GM12865 (cell line): ENCODE data around the gene ABHD12B.

Experiments used
- DNase-seq: peaks from one replicate; pipeline ENCODE4 v3.0.0; 2010; ENCODE audit warnings: low read depth
- H3K4me3 ChIP-seq: 2 replicates; pipeline ENCODE4 v1.5.1; 2011; ENCODE audit warnings: mild to moderate bottlenecking, low read depth, low read length, control low read depth
- CTCF ChIP-seq: IDR thresholded peaks from 2 replicates; pipeline ENCODE4 v1.5.1; 2011; ENCODE audit warnings: low read length, control low read depth, low read depth, inconsistent platforms; ENCODE audit not compliant: insufficient read depth; ENCODE audit errors: missing control alignments

The ABHD12B gene

GRCh38 chr14:50839048-50839447 lies 32.8 kb upstream of the ABHD12B start:
- DNase-seq: peak; percentile 31
- no peak overlapping the region for H3K4me3 ChIP-seq
- no peak for TF ChIP-seq CTCF

GRCh38 chr14:50839691-50840090 lies 32.2 kb upstream of the ABHD12B start:
- no peak overlapping the region for H3K4me3 ChIP-seq
- no peak for TF ChIP-seq CTCF
- no peak for DNase-seq

- no peak for DNase-seq
- TF ChIP-seq CTCF: no peak
- no peak overlapping the region for H3K4me3 ChIP-seq
Observed at GRCh38 chr14:50844391-50844790, 27.5 kb upstream of the ABHD12B start.

GRCh38 chr14:50845166-50845565 lies 26.7 kb upstream of the ABHD12B start:
- H3K4me3 ChIP-seq: no peak overlapping the region
- TF ChIP-seq CTCF: no peak
- no peak for DNase-seq

GRCh38 chr14:50846226-50846880 lies 25.5 kb upstream of the ABHD12B start:
- no peak for DNase-seq
- no peak overlapping the region for H3K4me3 ChIP-seq
- TF ChIP-seq CTCF: no peak

- DNase-seq: no peak
- no peak for TF ChIP-seq CTCF
- no peak overlapping the region for H3K4me3 ChIP-seq
Observed at GRCh38 chr14:50853891-50854290, 18.0 kb upstream of the ABHD12B start.

- no peak overlapping the region for H3K4me3 ChIP-seq
- DNase-seq: no peak
- no peak for TF ChIP-seq CTCF
Observed at GRCh38 chr14:50854521-50854920, 17.3 kb upstream of the ABHD12B start.
